Lower leg skin (tissue), 4 donors: ENCODE data around the gene SLC10A7. TPM values are rescaled to one million over a fixed set of nuclear protein-coding genes. Genes with fewer than 3 reads are reported as not detected.

Source experiments
- DNase-seq, 2 donors: peaks; one replicate each; pipeline ENCODE4 v3.0.0-alpha.2; 2019; ENCODE audit warnings: low spot score in 2 of 2
- H3K4me3 ChIP-seq: fragments of 200-600 bp; sonication (generic); 2 replicates; pipeline ENCODE4 v1.5.1; 2017; ENCODE audit warnings: mild to moderate bottlenecking, low read depth; ENCODE audit not compliant: poor library complexity, severe bottlenecking
- CTCF ChIP-seq, 3 donors: fragments of 450-650 bp; IDR thresholded peaks; one replicate each; pipeline ENCODE4 v1.5.1; 2016; ENCODE audit warnings: antibody characterized with exemption in 3 of 3, mild to moderate bottlenecking in 3 of 3, moderate library complexity in 2 of 3
- POLR2A ChIP-seq, 2 donors: fragments of 450-650 bp; IDR thresholded peaks; one replicate each; pipeline ENCODE4 v1.6.1; 2016 to 2017; ENCODE audit warnings: antibody characterized with exemption in 2 of 2, mild to moderate bottlenecking in 1 of 2, moderate library complexity in 1 of 2
- WGBS, 2 donors: methylation state at CpG; one replicate each; pipeline ENCODE4 v1.1.5; 2018; 5-methylcytosine and 5-hydroxymethylcytosine counted together
- intact Hi-C: fragments of 100-400 bp; cut with DNase I; formaldehyde crosslinking; loops from one replicate; pipeline ENCODE4 v1.15.0; 2023; ENCODE audit warnings: low total_unique reads
- total RNA-seq, 4 donors: library from RNA; depleted of rRNA; stranded (reverse); fragments of >200 nt; gene quantifications; one replicate each; pipeline ENCODE4 v1.1.0, GENCODE V29; 2016

Gene SLC10A7
- total RNA-seq, 4 donors from 2014 or later: 5.5 to 11.0 (median 8.8) TPM

- 47 to 59% methylated on average over 7 to 8 of the region's 8 CpGs for WGBS, 2 donors
- peak in 1 of 2 donors; percentile 41 for DNase-seq
- intact Hi-C loops: no loop called here
- H3K4me3 ChIP-seq: no peak overlapping the region
- TF ChIP-seq POLR2A (IDR thresholded peaks at IDR 0.05) (no peak), CTCF (IDR thresholded peaks at IDR 0.05) (no peak)
Observed at GRCh38 chr4:146235654-146236177, 286.0 kb downstream of the SLC10A7 start.

- 72 to 74% methylated on average over 1 of the region's 1 CpG for WGBS, 2 donors
Observed at GRCh38 chr4:146232131-146232722, 289.5 kb downstream of the SLC10A7 start.

GRCh38 chr4:146229406-146229805 is 292.3 kb downstream of the SLC10A7 start:
- TF ChIP-seq CTCF (IDR thresholded peaks at IDR 0.05) (no peak), POLR2A (IDR thresholded peaks at IDR 0.05) (no peak)
- H3K4me3 ChIP-seq: no peak overlapping the region
- DNase-seq: no peak
- intact Hi-C loops: no loop called here

More at GRCh38 chr4:146232131-146232722, 289.5 kb downstream of the SLC10A7 start:
- intact Hi-C loops: no loop called here
- no peak for TF ChIP-seq POLR2A (IDR thresholded peaks at IDR 0.05)
- no peak for TF ChIP-seq CTCF (IDR thresholded peaks at IDR 0.05)
- H3K4me3 ChIP-seq: no peak overlapping the region
- no peak for DNase-seq

GRCh38 chr4:146224326-146224966 is 297.3 kb downstream of the SLC10A7 start:
- WGBS, 2 donors: 72 to 76% methylated on average over 8 of the region's 8 CpGs
- intact Hi-C loops: no loop called here
- TF ChIP-seq CTCF (IDR thresholded peaks at IDR 0.05) (no peak), POLR2A (IDR thresholded peaks at IDR 0.05) (no peak)
- no peak for DNase-seq
- no peak overlapping the region for H3K4me3 ChIP-seq

GRCh38 chr4:146222313-146222712 is 299.4 kb downstream of the SLC10A7 start:
- 53 to 81% methylated on average over 8 of the region's 8 CpGs for WGBS, 2 donors
- no peak for DNase-seq
- no peak overlapping the region for H3K4me3 ChIP-seq
- intact Hi-C loops: no loop called here
- TF ChIP-seq POLR2A (IDR thresholded peaks at IDR 0.05): no peak
- no peak for TF ChIP-seq CTCF (IDR thresholded peaks at IDR 0.05)
